ENCODE results near the gene WDR18. TPM values are rescaled to one million over a fixed set of nuclear protein-coding genes. Genes with fewer than 3 reads are reported as not detected.

WDR18 gene
- total RNA-seq, 1 experiment from 2014 or later, result 124 TPM

- CTCF ChIA-PET, result no interaction called here
- no peak for DNase-seq (ENCODE audit: low read depth, low spot score)
- peaks cover 21 to 38% of the 10 kb centered on the region in 2 experiments for H3K4me1 ChIP-seq (ENCODE audit: control insufficient read depth in 1 of 2, insufficient read depth in 2 of 2, low read length in 2 of 2)
These were observed 36.9 kb upstream of the WDR18 start for GRCh38 chr19:947090-947706.

More at GRCh38 chr19:947090-947706, 36.9 kb upstream of the WDR18 start:
- H3K9me2 ChIP-seq (ENCODE audit: insufficient read depth), result no peaks in the 10 kb centered on the region
- no peak overlapping the region for H3K9ac ChIP-seq (ENCODE audit: low read length)
- H3K79me2 ChIP-seq (ENCODE audit: insufficient read depth, low read length), result peaks cover under 1% of the 10 kb centered on the region
- H2AFZ ChIP-seq (ENCODE audit: low read depth, low read length, poor library complexity, severe bottlenecking), result no peak overlapping the region
- no peaks in the 10 kb centered on the region for H3K9me3 ChIP-seq (ENCODE audit: control insufficient read depth in 1 of 2, insufficient read depth in 1 of 2, low read depth in 1 of 2, low read length in 2 of 2)
- no peak overlapping the region for H3K27ac ChIP-seq (ENCODE audit: low read depth, low read length)
- no peak overlapping the region for H3K4me2 ChIP-seq (ENCODE audit: low read length)
- ChIA-PET POLR2A (no interaction called here), RAD21 (ENCODE audit: low non-redundant PET in 1 of 2, low total read pairs in 2 of 2, uncharacterized antibody in 2 of 2, unreplicated experiment in 2 of 2) (no interaction called here)
- no peaks in the 10 kb centered on the region for H4K20me1 ChIP-seq (ENCODE audit: insufficient read depth)
- TF ChIP-seq ZNF274 (IDR thresholded peaks at IDR 0.05; ENCODE audit: low read depth, low read length) (no peak), CBX3 (IDR thresholded peaks at IDR 0.05; ENCODE audit: low read depth) (no peak), SRF (IDR thresholded peaks at IDR 0.05; ENCODE audit: low read depth) (no peak), FOSL1 (IDR thresholded peaks at IDR 0.05; ENCODE audit: low read depth) (no peak), ZFX (IDR thresholded peaks at IDR 0.05) (no peak), YY1 (IDR thresholded peaks at IDR 0.05; ENCODE audit: extremely low read depth, insufficient replicate concordance, low read depth, low read length) (no peak), SIN3A (IDR thresholded peaks at IDR 0.05; ENCODE audit: low read depth) (no peak), CEBPB (IDR thresholded peaks at IDR 0.05; ENCODE audit: low read depth) (no peak), JUND (IDR thresholded peaks at IDR 0.05) (no peak), TCF7L2 (IDR thresholded peaks at IDR 0.05; ENCODE audit: borderline replicate concordance, extremely low read depth, insufficient read depth, insufficient read length) (no peak), RAD21 (IDR thresholded peaks at IDR 0.05; ENCODE audit: low read depth) (no peak), EZH2phosphoT487 (IDR thresholded peaks at IDR 0.05; ENCODE audit: borderline replicate concordance) (no peak)
- TF ChIP-seq, protein P1, sequence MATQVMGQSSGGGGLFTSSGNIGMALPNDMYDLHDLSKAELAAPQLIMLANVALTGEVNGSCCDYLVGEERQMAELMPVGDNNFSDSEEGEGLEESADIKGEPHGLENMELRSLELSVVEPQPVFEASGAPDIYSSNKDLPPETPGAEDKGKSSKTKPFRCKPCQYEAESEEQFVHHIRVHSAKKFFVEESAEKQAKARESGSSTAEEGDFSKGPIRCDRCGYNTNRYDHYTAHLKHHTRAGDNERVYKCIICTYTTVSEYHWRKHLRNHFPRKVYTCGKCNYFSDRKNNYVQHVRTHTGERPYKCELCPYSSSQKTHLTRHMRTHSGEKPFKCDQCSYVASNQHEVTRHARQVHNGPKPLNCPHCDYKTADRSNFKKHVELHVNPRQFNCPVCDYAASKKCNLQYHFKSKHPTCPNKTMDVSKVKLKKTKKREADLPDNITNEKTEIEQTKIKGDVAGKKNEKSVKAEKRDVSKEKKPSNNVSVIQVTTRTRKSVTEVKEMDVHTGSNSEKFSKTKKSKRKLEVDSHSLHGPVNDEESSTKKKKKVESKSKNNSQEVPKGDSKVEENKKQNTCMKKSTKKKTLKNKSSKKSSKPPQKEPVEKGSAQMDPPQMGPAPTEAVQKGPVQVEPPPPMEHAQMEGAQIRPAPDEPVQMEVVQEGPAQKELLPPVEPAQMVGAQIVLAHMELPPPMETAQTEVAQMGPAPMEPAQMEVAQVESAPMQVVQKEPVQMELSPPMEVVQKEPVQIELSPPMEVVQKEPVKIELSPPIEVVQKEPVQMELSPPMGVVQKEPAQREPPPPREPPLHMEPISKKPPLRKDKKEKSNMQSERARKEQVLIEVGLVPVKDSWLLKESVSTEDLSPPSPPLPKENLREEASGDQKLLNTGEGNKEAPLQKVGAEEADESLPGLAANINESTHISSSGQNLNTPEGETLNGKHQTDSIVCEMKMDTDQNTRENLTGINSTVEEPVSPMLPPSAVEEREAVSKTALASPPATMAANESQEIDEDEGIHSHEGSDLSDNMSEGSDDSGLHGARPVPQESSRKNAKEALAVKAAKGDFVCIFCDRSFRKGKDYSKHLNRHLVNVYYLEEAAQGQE (IDR thresholded peaks at IDR 0.05; ENCODE audit: low read depth), result no peak
- no peak for ATAC-seq
- intact Hi-C loops (cut with micrococcal nuclease), result no loop called here
- no peak overlapping the region for H3K4me3 ChIP-seq (replicated peaks in 1 of 2; ENCODE audit: low read depth in 1 of 2, low read length in 2 of 2)
- BruUV-seq (replicated peaks), result no TSS peak
- H3K36me3 ChIP-seq (ENCODE audit: control insufficient read depth in 1 of 2, insufficient read depth in 2 of 2, low read length in 2 of 2), result no peaks in the 10 kb centered on the region; a peak in 1 of 4 replicates
- no peaks in the 10 kb centered on the region for H3K27me3 ChIP-seq (ENCODE audit: insufficient read depth, low read length)

Measured in HCT116 (cell line).